Fibroblast of lung (primary cell): ENCODE measurements around the gene EMC10.

Experiments
- EZH2 ChIP-seq: IDR thresholded peaks from 2 replicates; pipeline ENCODE4 v1.5.1; 2012; ENCODE audit warnings: low read length, control low read depth, mild to moderate bottlenecking; ENCODE audit errors: missing control alignments
- TF ChIP-seq, protein P1 (sequence below), 2 donors: IDR thresholded peaks in 1 of 2; conservative IDR thresholded peaks in 1 of 2; 1 replicate in 1 of 2; 2 replicates in 1 of 2; pipeline ENCODE4 v1.5.1; 2011 to 2012; ENCODE audit warnings: low read length in 2 of 2, control low read depth in 1 of 2, inconsistent platforms in 1 of 2, low read depth in 1 of 2, mild to moderate bottlenecking in 1 of 2

DNA sequence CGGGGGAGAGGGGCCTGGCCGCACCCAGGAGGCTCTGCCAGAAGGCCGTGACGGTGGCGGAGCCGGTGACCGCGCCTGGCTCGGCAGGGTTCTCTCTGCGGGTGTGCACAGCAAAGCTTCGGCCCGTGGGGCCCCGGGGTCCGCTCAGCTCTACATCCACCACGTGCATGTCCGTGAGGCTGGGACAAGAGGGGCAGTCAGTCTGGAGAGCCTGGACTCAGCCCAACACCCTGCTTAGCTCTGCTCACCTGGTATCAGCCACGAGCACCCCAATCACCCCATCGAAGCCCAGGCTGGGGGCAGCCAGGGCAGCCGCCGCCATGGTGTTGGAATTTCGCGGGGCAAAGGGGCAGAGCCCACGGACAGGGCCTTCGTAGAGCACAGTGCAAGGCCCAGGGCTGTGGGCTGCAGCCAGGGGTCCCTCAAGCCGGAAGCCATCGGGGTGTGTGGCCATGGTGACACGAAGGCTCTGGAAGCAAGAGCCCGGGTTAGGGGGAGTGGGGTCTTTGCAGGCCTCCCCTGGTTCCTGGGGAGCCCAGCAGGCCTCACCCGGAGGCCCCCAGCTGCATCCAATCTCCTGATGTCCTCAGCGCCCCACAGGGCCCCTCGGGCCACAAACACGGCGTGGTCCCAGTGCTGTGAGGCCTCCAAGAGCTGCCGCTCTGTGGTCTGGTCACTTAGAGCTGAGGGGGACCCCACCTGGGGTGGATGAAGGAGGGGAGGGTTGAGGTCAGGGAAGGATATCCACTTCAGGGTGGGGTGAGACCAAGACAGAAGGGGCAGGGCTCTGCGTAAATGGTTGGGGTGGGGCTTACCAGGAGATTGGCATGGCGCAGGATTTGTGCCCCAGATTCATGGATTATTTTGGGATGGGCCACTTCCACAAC, 36.0 kb downstream of the EMC10 start:
- TF ChIP-seq, protein P1, sequence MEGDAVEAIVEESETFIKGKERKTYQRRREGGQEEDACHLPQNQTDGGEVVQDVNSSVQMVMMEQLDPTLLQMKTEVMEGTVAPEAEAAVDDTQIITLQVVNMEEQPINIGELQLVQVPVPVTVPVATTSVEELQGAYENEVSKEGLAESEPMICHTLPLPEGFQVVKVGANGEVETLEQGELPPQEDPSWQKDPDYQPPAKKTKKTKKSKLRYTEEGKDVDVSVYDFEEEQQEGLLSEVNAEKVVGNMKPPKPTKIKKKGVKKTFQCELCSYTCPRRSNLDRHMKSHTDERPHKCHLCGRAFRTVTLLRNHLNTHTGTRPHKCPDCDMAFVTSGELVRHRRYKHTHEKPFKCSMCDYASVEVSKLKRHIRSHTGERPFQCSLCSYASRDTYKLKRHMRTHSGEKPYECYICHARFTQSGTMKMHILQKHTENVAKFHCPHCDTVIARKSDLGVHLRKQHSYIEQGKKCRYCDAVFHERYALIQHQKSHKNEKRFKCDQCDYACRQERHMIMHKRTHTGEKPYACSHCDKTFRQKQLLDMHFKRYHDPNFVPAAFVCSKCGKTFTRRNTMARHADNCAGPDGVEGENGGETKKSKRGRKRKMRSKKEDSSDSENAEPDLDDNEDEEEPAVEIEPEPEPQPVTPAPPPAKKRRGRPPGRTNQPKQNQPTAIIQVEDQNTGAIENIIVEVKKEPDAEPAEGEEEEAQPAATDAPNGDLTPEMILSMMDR (conservative IDR thresholded peaks at IDR 0.05 in 1 of 2, IDR thresholded peaks at IDR 0.05 in 1 of 2; ENCODE audit: low read depth in 1 of 2, low read length in 2 of 2), result no peak
- TF ChIP-seq EZH2, result no peak
